DND-41 (cell line): ENCODE measurements around the gene ZNF493.
A peak's percentile ranks its signal among the peaks of the same experiment; 100 is the strongest.

Experiments used
- ATAC-seq: fragments of 200-7000 bp; cut with Tn5 transposase; 3 replicates; pipeline ENCODE4 v1.9.1; 2021; ENCODE audit warnings: low read depth; ENCODE audit not compliant: insufficient read depth
- DNase-seq: peaks from one replicate; pipeline ENCODE4 v3.0.0-alpha.2; 2020
- H2AFZ ChIP-seq: 2 replicates; pipeline ENCODE4 v1.6.0; 2012; ENCODE audit warnings: low read depth, low read length
- H3K27ac ChIP-seq: 2 replicates; pipeline ENCODE4 v1.5.1; 2012; ENCODE audit warnings: low read length, inconsistent platforms
- H3K27me3 ChIP-seq: fragments of 200-600 bp; sonication (generic); 2 replicates; pipeline ENCODE4 v1.6.0; 2012; ENCODE audit warnings: low read length, mild to moderate bottlenecking, inconsistent platforms; ENCODE audit not compliant: insufficient read depth, poor library complexity
- H3K36me3 ChIP-seq: 2 replicates; pipeline ENCODE4 v1.5.1; 2012; ENCODE audit warnings: low read length, inconsistent platforms; ENCODE audit not compliant: insufficient read depth
- H3K4me1 ChIP-seq: 2 replicates; pipeline ENCODE4 v1.5.1; 2012; ENCODE audit warnings: mild to moderate bottlenecking, low read length; ENCODE audit not compliant: insufficient read depth
- H3K4me2 ChIP-seq: 2 replicates; pipeline ENCODE4 v1.6.0; 2012; ENCODE audit warnings: mild to moderate bottlenecking, moderate library complexity, low read length, inconsistent platforms; ENCODE audit not compliant: insufficient read depth
- H3K4me3 ChIP-seq, 2 experiments: fragments of 200-600 bp in 1 of 2; shearing (Covaris generic) in 1 of 2; 2 replicates each; pipeline ENCODE4 v1.5.1; 2012 to 2016; ENCODE audit warnings: inconsistent platforms in 2 of 2, low read length in 2 of 2, mild to moderate bottlenecking in 2 of 2, low read depth in 1 of 2, moderate library complexity in 1 of 2
- H3K79me2 ChIP-seq: 2 replicates; pipeline ENCODE4 v1.6.0; 2012; ENCODE audit warnings: low read length, inconsistent platforms; ENCODE audit not compliant: insufficient read depth
- H3K9ac ChIP-seq: 2 replicates; pipeline ENCODE4 v1.6.0; 2012; ENCODE audit warnings: low read depth, mild to moderate bottlenecking, inconsistent platforms, low read length, moderate library complexity
- H3K9me3 ChIP-seq: 2 replicates; pipeline ENCODE4 v1.5.1; 2012; ENCODE audit warnings: low read length, moderate library complexity, mild to moderate bottlenecking, inconsistent platforms; ENCODE audit not compliant: insufficient read depth, severe bottlenecking
- H4K20me1 ChIP-seq: 2 replicates; pipeline ENCODE4 v1.6.0; 2012; ENCODE audit warnings: low read length; ENCODE audit not compliant: insufficient read depth
- CTCF ChIP-seq: IDR thresholded peaks from 2 replicates; pipeline ENCODE4 v1.5.1; 2012; ENCODE audit warnings: borderline replicate concordance, low read length, moderate library complexity, mild to moderate bottlenecking; ENCODE audit not compliant: poor library complexity, severe bottlenecking; ENCODE audit errors: extremely low read depth
- EZH2 ChIP-seq: IDR thresholded peaks from 3 replicates; pipeline ENCODE4 v1.6.1; 2012; ENCODE audit warnings: borderline replicate concordance, low read depth, mild to moderate bottlenecking, moderate library complexity, low read length, inconsistent platforms; ENCODE audit not compliant: severe bottlenecking

Gene ZNF493

GRCh38 chr19:21396893-21397572 is at the start of gene ZNF493:
Gene ZNF493, plus strand, starts transcription at chr19:21397133. Its CDS starts 105 bp downstream, at chr19:21397238.
- Histone ChIP-seq H3K9me3 (peaks cover 2% of the 10 kb centered on the region), H3K79me2 (peaks cover 49% of the 10 kb centered on the region), H4K20me1 (peaks cover 8% of the 10 kb centered on the region; the same call in 1 of the 2 replicates), H2AFZ (peak within 1 kb of the TSS; percentile 93), H3K27me3 (no peaks in the 10 kb centered on the region), H3K9ac (peak within 1 kb of the TSS; percentile 80), H3K36me3 (peaks cover 32% of the 10 kb centered on the region), H3K27ac (peak within 1 kb of the TSS; percentile 94), H3K4me2 (peak within 1 kb of the TSS; percentile 80), H3K4me3 (peak within 1 kb of the TSS; percentile 74 to 94), H3K4me1 (peaks cover 41% of the 10 kb centered on the region)
- TF ChIP-seq EZH2, result no peak
- no peak for TF ChIP-seq CTCF
- DNase-seq (peak; percentile 97), ATAC-seq (peak; percentile 99)

GRCh38 chr19:21352830-21353229 is 44.1 kb upstream of the ZNF493 start:
- no peak for DNase-seq
- TF ChIP-seq CTCF, result no peak
- TF ChIP-seq EZH2, result no peak
- H4K20me1 ChIP-seq, result no peaks in the 10 kb centered on the region
- peak overlapping the region; percentile 43 for H3K27ac ChIP-seq
- peaks cover 10% of the 10 kb centered on the region for H3K9me3 ChIP-seq
- no peaks in the 10 kb centered on the region for H3K79me2 ChIP-seq
- 0 out of 4 replicates have a peak overlapping the region, but pooled peaks of 1 of the 2 experiments have one; percentile 1 for H3K4me3 ChIP-seq
- H2AFZ ChIP-seq, result peak overlapping the region; percentile 69
- no peaks in the 10 kb centered on the region for H3K27me3 ChIP-seq
- H3K4me2 ChIP-seq, result peak overlapping the region; percentile 32; the same call in 1 of the 2 replicates
- peak; percentile 90 for ATAC-seq
- H3K4me1 ChIP-seq, result peaks cover 19% of the 10 kb centered on the region
- peak overlapping the region; percentile 3; the same call in 1 of the 2 replicates for H3K9ac ChIP-seq
- no peaks in the 10 kb centered on the region for H3K36me3 ChIP-seq

- H3K27ac ChIP-seq, result peak within 1 kb of the TSS; percentile 96
- DNase-seq (peak; percentile 94), ATAC-seq (peak; percentile 96)
- H3K27me3 ChIP-seq, result no peaks in the 10 kb centered on the region
- H3K4me2 ChIP-seq, result peak within 1 kb of the TSS; percentile 74
- H3K9ac ChIP-seq, result peak within 1 kb of the TSS; percentile 89
- TF ChIP-seq EZH2 (no peak), CTCF (peak; percentile 33)
- peak within 1 kb of the TSS; percentile 88 to 91 for H3K4me3 ChIP-seq
- H3K36me3 ChIP-seq, result peaks cover 39% of the 10 kb centered on the region
- peaks cover 50% of the 10 kb centered on the region for H3K79me2 ChIP-seq
- peaks cover 6% of the 10 kb centered on the region; the same call in 1 of the 2 replicates for H4K20me1 ChIP-seq
- peak within 1 kb of the TSS; percentile 97 for H2AFZ ChIP-seq
- H3K9me3 ChIP-seq, result peaks cover 15% of the 10 kb centered on the region
- H3K4me1 ChIP-seq, result peaks cover 33% of the 10 kb centered on the region
Observed at GRCh38 chr19:21358768-21359451, 38.0 kb upstream of the ZNF493 start, which contains the start of gene ZNF738. Gene ZNF738, plus strand, starts transcription at chr19:21359000. Its CDS starts 141 bp downstream, at chr19:21359141.
